Measurements from ENCODE around the gene PDZK1IP1. TPM values are rescaled to one million over a fixed set of nuclear protein-coding genes. Genes with fewer than 3 reads are reported as not detected.

PDZK1IP1 gene
- total RNA-seq, 1 donor from 2014 or later, result 0.20 TPM

- no peak for DNase-seq (ENCODE audit: low read depth, low spot score)
Observed at GRCh38 chr1:47137925-47138615, 51.8 kb downstream of the PDZK1IP1 start.

- no peak for DNase-seq (ENCODE audit: low read depth, low spot score)
Observed at GRCh38 chr1:47137198-47137597, 52.6 kb downstream of the PDZK1IP1 start, which contains the start of gene CYP4A22. Gene CYP4A22 (plus strand): TSS chr1:47137441. CDS start chr1:47137486, 45 bp downstream.

Other genes starting within 250 kb of the PDZK1IP1 start
- gene CYP4A11, start 248.6 kb downstream of the PDZK1IP1 start, total RNA-seq, result not detected in 2 replicates
- 1.6 and 2.0 TPM in 2 replicates for gene CYP4X1, start 166.4 kb downstream of the PDZK1IP1 start, total RNA-seq
- not detected in 2 replicates for gene CYP4Z1, start 122.8 kb downstream of the PDZK1IP1 start, total RNA-seq
- gene CYP4A22, start 52.6 kb downstream of the PDZK1IP1 start, total RNA-seq, result not detected in 2 replicates
- gene TAL1, start 42.2 kb upstream of the PDZK1IP1 start, total RNA-seq, result 37.9 and 54.0 TPM in 2 replicates
- gene STIL, start 124.1 kb upstream of the PDZK1IP1 start, total RNA-seq, result 8.4 and 15.8 TPM in 2 replicates
- 114 and 122 TPM in 2 replicates for gene CMPK1, start 143.8 kb upstream of the PDZK1IP1 start, total RNA-seq
- 0.04 TPM in 1 of 2 replicates, not detected in the other for gene FOXE3, start 226.2 kb upstream of the PDZK1IP1 start, total RNA-seq
- gene FOXD2, start 248.0 kb upstream of the PDZK1IP1 start, total RNA-seq, result 0.11 and 0.20 TPM in 2 replicates

Data from pulmonary artery endothelial cell (primary cell).